Measurements from ENCODE around the gene CDK13.

Gene CDK13

DNA sequence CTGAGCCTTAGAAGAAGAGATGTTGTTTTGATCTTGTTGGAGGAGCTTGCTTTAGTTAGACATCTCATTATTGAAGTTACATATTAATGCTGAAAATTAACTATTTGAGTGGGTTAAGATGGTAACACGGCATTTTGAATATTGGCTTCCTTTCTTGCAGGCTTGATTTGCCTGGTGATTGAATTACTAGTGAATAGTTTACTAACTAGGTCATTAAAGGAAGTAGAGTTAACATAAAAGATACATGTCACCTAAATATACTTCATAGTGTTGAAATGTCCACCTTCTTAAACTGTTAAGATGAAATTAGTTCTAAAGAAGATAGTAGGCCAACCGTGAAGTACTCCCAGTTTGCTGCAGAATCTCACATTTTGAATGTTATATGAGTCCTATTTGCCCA, 165.9 kb downstream of the CDK13 start:
- TF ChIP-seq, protein P1, sequence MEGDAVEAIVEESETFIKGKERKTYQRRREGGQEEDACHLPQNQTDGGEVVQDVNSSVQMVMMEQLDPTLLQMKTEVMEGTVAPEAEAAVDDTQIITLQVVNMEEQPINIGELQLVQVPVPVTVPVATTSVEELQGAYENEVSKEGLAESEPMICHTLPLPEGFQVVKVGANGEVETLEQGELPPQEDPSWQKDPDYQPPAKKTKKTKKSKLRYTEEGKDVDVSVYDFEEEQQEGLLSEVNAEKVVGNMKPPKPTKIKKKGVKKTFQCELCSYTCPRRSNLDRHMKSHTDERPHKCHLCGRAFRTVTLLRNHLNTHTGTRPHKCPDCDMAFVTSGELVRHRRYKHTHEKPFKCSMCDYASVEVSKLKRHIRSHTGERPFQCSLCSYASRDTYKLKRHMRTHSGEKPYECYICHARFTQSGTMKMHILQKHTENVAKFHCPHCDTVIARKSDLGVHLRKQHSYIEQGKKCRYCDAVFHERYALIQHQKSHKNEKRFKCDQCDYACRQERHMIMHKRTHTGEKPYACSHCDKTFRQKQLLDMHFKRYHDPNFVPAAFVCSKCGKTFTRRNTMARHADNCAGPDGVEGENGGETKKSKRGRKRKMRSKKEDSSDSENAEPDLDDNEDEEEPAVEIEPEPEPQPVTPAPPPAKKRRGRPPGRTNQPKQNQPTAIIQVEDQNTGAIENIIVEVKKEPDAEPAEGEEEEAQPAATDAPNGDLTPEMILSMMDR (IDR thresholded peaks at IDR 0.05) = no peak

DNA sequence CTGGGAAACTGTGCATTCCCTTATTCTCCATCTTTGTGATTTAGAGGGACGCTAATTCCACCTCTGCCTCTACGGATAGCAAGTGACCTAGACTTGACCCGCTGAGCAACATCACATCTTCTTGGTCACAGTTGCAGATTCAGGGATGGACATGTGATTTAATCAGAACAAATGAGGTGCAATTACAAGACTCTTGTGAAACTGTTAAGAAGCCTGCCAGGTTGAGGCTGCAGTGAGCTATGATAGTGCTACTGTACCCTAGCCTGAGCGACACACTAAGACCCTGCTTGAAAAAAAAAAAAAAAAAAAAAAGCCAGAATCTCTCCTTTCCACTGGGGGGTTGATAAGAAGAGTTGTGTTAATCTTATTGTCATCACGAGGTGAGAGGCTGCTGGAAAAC, 170.0 kb downstream of the CDK13 start:
- TF ChIP-seq, protein P1 (IDR thresholded peaks at IDR 0.05) = no peak

DNA sequence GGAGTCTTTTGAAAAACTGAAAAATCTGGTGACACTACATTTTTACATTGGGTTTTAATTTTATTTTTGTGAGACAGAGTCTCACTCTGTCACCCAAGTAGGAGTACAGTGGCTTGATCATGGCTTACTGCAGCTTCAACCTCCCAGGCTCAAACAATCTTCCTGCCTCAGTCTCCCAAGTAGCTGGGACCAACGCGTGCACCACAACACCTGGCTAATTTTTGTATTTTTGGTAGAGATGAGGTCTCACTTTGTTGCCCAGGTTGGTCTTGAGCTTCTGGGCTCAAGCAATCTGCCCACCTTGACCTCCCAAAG, 172.8 kb downstream of the CDK13 start:
- TF ChIP-seq, protein P1 (IDR thresholded peaks at IDR 0.05) = no peak

DNA sequence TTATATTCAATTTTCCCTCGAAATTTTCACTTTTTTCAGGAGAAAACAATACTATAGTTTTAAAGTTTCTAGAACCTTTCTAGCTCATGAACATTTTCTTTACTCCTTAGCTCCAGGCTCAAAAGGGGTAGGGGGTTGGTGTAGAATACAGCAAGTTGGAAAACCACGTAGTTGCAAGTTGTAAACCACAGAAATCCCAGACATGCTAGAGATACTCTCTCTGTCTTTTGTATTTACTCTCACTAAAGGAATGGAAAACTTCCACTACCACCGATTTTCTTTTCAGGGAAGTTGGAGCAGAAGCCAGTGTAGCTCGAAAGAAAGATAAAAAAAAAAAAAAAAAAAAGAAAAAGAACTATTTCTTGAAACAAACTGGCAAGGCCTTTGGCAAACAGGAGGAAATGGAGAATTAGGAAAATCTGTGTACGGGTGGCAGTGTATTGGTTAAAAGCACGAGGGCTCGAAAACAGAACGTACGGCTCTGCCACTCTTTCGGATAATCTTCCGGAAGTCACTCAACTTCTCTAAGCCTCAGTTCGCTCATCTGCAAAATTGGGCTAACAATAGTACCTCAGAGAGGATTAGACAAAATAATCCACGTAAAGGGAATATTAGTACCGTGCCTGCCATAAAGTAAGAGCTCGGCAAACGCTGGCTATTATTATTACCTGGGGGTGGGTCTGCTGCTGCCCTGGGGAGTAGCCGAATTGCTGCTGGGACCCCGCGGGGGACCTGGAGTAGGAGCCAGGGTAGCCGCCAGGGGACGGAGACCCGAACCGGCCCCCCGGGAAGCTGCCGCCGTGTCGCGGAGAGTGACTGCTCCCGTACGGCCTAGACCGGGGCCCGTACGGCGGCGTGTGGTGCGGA, 183.7 kb downstream of the CDK13 start:
- TF ChIP-seq, protein P1 (IDR thresholded peaks at IDR 0.05) = no peak

DNA sequence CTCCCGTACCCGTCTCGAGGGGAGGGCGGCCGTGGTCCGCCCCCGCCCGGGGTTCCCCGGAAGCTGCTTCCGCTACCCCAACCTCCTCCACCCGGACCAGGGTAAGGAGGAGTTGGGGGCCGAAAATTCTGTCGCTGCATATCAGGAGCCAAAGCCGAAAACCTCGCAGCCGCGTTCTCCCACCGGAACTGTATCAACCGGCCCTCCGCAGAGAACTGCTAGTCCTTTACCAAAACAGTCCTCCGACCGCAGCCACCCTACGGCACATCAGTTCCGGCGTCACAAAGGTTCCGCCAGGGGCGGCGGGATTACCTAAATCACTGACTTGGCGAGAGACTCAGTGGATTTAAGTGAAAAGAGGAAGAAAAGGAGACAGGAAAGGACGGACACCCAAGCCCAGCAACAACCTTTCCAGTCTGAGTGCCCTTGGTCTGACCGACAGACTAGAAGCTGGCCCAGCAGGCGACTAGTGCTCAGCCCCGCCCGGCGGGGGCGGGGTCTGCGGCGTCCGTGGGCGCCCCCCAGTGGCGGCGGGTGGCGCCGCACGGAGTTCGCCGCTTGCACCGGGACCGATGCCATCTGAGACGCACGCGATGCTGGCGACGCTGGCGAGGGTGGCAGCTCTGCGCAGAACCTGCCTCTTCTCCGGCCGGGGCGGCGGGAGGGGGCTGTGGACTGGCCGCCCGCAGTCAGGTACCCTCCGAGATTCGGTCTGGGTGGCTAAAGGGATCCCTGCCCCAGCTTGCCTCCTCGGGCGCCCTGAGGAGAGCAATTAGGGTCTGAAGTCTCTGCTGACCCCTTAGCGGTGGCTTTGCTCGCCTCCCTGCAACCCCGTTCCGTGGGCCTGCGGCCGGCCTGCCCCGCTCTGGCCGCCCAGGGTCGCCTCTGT, 184.6 kb downstream of the CDK13 start, which contains the start of the genes MPLKIP and SUGCT:
Gene MPLKIP (minus strand): TSS at position 195 of the 889 bp plus-strand sequence. CDS start 55 bp downstream, at position 140.
Gene SUGCT (plus strand): TSS at position 578 of the 889 bp plus-strand sequence.
- TF ChIP-seq, protein P1 (IDR thresholded peaks at IDR 0.05) = peak; percentile 97

DNA sequence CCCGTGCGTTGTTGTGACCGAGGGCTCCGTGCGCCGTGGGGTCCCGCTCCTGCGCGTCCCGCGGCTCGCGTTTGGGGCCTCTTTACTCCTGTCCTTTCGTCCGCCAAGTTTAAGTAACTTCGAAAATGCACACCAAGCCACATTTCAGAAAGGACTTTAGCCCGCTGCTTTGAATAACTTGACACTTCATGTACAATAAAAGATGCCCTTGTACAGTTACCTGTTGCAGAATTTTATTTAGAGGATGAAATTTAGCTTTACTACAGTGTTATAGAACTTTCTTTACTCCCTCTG, 185.2 kb downstream of the CDK13 start:
- TF ChIP-seq, protein P1 (IDR thresholded peaks at IDR 0.05) = no peak

DNA sequence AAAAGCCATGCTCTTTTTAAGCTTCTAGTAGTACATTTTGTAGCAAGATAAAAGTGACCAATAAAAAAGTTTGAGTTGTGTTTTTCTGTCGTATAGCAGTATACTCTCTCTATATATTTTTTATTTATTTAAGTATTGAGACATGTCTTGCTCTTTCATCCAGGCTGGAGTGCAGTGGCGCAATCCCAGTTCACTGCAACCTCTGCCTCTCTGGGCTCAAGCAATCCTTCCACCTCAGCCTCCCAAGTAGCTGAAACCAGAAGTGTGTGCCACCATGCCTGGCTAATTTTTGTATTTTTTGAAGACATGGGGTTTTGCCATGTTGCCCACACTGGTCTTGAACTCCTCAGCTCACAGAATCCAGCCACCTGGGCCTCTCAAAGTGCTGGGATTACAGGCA, 187.5 kb downstream of the CDK13 start:
- TF ChIP-seq, protein P1 (IDR thresholded peaks at IDR 0.05) = no peak
